WTC11 (cell line): Measurements from ENCODE around the gene LCE6A. TPM values are rescaled to one million over a fixed set of nuclear protein-coding genes. Genes with fewer than 3 reads are reported as not detected.

Source experiments
- ATAC-seq: fragments of 200-7000 bp; cut with Tn5 transposase; 2 replicates; pipeline ENCODE4 v1.10.0; 2021; ENCODE audit warnings: mild to moderate bottlenecking, moderate library complexity
- CTCF ChIA-PET: fragments of 300-600 bp; sonication (Branson Sonifier 250); formaldehyde crosslinking; loops from one replicate; lab custom pipeline; 2021; ENCODE audit warnings: antibody characterized with exemption; lab: Charles Lee
- POLR2A ChIA-PET: fragments of 350-600 bp; sonication (Branson Sonifier 250); formaldehyde crosslinking; loops from one replicate; lab custom pipeline; 2021; ENCODE audit warnings: antibody characterized with exemption; lab: Charles Lee
- DNase-seq: peaks from one replicate; pipeline ENCODE4 v3.0.0; 2021; ENCODE audit warnings: low spot score
- H3K27ac Mint-ChIP-seq: 2 replicates; pipeline ENCODE4 v1.8.0; 2021; ENCODE audit warnings: mixed read lengths
- H3K27me3 Mint-ChIP-seq: 2 replicates; pipeline ENCODE4 v1.8.0; 2021; ENCODE audit warnings: low read depth, mild to moderate bottlenecking, moderate library complexity, mixed read lengths
- H3K36me3 Mint-ChIP-seq: 2 replicates; pipeline ENCODE4 v1.8.0; 2021; ENCODE audit warnings: mixed read lengths
- H3K4me1 Mint-ChIP-seq: 2 replicates; pipeline ENCODE4 v1.8.0; 2022; ENCODE audit warnings: mixed read lengths
- H3K4me3 Mint-ChIP-seq: 2 replicates; pipeline ENCODE4 v1.8.0; 2021; ENCODE audit warnings: mild to moderate bottlenecking, moderate library complexity, mixed read lengths
- H3K9me3 Mint-ChIP-seq: 2 replicates; pipeline ENCODE4 v1.8.0; 2021; ENCODE audit warnings: mixed read lengths
- E2F4 ChIP-seq: sonication (generic); formaldehyde crosslinking; IDR thresholded peaks from 2 replicates; pipeline ENCODE4 v1.8.1; 2022; ENCODE audit warnings: low read depth, mild to moderate bottlenecking, moderate library complexity, missing genetic modification reagents, borderline replicate concordance
- E2F5 ChIP-seq: sonication (generic); formaldehyde crosslinking; IDR thresholded peaks from 2 replicates; pipeline ENCODE4 v1.8.1; 2022; ENCODE audit warnings: mild to moderate bottlenecking, moderate library complexity, missing genetic modification reagents
- FOXP4 ChIP-seq: sonication (generic); formaldehyde crosslinking; IDR thresholded peaks from 2 replicates; pipeline ENCODE4 v1.8.0; 2022; ENCODE audit warnings: mild to moderate bottlenecking, missing genetic modification reagents
- GABPB1 ChIP-seq: sonication (generic); formaldehyde crosslinking; IDR thresholded peaks from 2 replicates; pipeline ENCODE4 v1.8.1; 2023; ENCODE audit warnings: mild to moderate bottlenecking, missing genetic modification reagents
- GTF2I ChIP-seq: fragments of 250-450 bp; sonication (Bioruptor Pico); conservative IDR thresholded peaks from 2 replicates; pipeline ENCODE4 v1.4.0; 2021; ENCODE audit warnings: mild to moderate bottlenecking
- HMGXB4 ChIP-seq: sonication (generic); formaldehyde crosslinking; IDR thresholded peaks from 2 replicates; pipeline ENCODE4 v1.8.1; 2023; ENCODE audit warnings: mild to moderate bottlenecking, moderate library complexity, missing genetic modification reagents
- IRF1 ChIP-seq: sonication (generic); formaldehyde crosslinking; IDR thresholded peaks from 2 replicates; pipeline ENCODE4 v1.8.0; 2023; ENCODE audit warnings: missing genetic modification reagents
- IRF2 ChIP-seq: sonication (generic); formaldehyde crosslinking; IDR thresholded peaks from 2 replicates; pipeline ENCODE4 v1.8.0; 2022; ENCODE audit warnings: low read depth, missing genetic modification reagents, borderline replicate concordance
- RORB ChIP-seq: fragments of 250-450 bp; sonication (Bioruptor Pico); IDR thresholded peaks from 2 replicates; pipeline ENCODE4 v1.9.0; 2021; ENCODE audit warnings: mild to moderate bottlenecking
- USF1 ChIP-seq: sonication (generic); formaldehyde crosslinking; IDR thresholded peaks from 2 replicates; pipeline ENCODE4 v1.8.0; 2022; ENCODE audit warnings: mild to moderate bottlenecking, missing genetic modification reagents
- ZNF121 ChIP-seq: sonication (generic); formaldehyde crosslinking; IDR thresholded peaks from 2 replicates; pipeline ENCODE4 v1.8.0; 2023; ENCODE audit warnings: missing genetic modification reagents
- ZNF138 ChIP-seq: sonication (generic); formaldehyde crosslinking; conservative IDR thresholded peaks from 2 replicates; pipeline ENCODE4 v1.8.1; 2022; ENCODE audit warnings: mild to moderate bottlenecking, moderate library complexity, missing genetic modification reagents
- ZNF512 ChIP-seq: sonication (generic); formaldehyde crosslinking; IDR thresholded peaks from 2 replicates; pipeline ENCODE4 v1.8.1; 2022; ENCODE audit warnings: missing genetic modification reagents, borderline replicate concordance
- total RNA-seq: library from RNA; stranded (reverse); gene quantifications from 3 replicates; pipeline ENCODE4 v1.2.3, GENCODE V29; 2021

Gene LCE6A
- total RNA-seq, 1 experiment from 2014 or later = not detected

- CTCF ChIA-PET = interaction anchor here (0.7 to 4.0 kb wide), 12 partner anchors 15 to 362 kb away, joined by 3 to 82 read pairs (median 8); no protein-coding TSS in a partner anchor
Observed at GRCh38 chr1:152871731-152872126, 29.1 kb downstream of the LCE6A start.

GRCh38 chr1:152873495-152873894 lies 30.8 kb downstream of the LCE6A start:
- ChIA-PET POLR2A (no interaction called here), CTCF (no interaction called here)
- no peaks in the 10 kb centered on the region for H3K36me3 Mint-ChIP-seq
- H3K4me3 Mint-ChIP-seq = no peak overlapping the region
- H3K27me3 Mint-ChIP-seq = no peaks in the 10 kb centered on the region; the same call in 1 of the 2 replicates
- H3K9me3 Mint-ChIP-seq = peaks cover 7% of the 10 kb centered on the region
- TF ChIP-seq FOXP4 (CRISPR knock-in tag) (no peak), IRF2 (no peak), E2F4 (no peak), USF1 (no peak), ZNF512 (no peak), GABPB1 (CRISPR knock-in tag) (no peak)
- H3K27ac Mint-ChIP-seq = no peak overlapping the region
- DNase-seq (no peak), ATAC-seq (no peak)
- H3K4me1 Mint-ChIP-seq = no peaks in the 10 kb centered on the region

More at GRCh38 chr1:152871731-152872126, 29.1 kb downstream of the LCE6A start:
- TF ChIP-seq ZNF138 (CRISPR knock-in tag) = no peak
- no peak for TF ChIP-seq RORB (CRISPR knock-in tag)
- no peak for TF ChIP-seq GTF2I (CRISPR knock-in tag)
- TF ChIP-seq ZNF121 = no peak
- TF ChIP-seq ZNF512 = no peak
- TF ChIP-seq E2F5 = no peak
- TF ChIP-seq IRF1 (CRISPR knock-in tag) = no peak
- TF ChIP-seq HMGXB4 (CRISPR knock-in tag) = no peak
- Mint-ChIP-seq H3K36me3 (no peaks in the 10 kb centered on the region), H3K4me1 (no peaks in the 10 kb centered on the region), H3K9me3 (no peaks in the 10 kb centered on the region), H3K27ac (no peak overlapping the region), H3K4me3 (no peak overlapping the region), H3K27me3 (no peaks in the 10 kb centered on the region; the same call in 1 of the 2 replicates)
- ATAC-seq (no peak), DNase-seq (no peak)
- POLR2A ChIA-PET = no interaction called here
